KMS-11 (cell line): ENCODE results near the gene KRT82.

Experiments used
- H2AFZ ChIP-seq: fragments of 200-600 bp; sonication (generic); 2 replicates; pipeline ENCODE4 v1.6.1; 2016; ENCODE audit warnings: antibody characterized with exemption, mixed run types, low read depth
- H3K27ac ChIP-seq: fragments of 200-600 bp; sonication (generic); 2 replicates; pipeline ENCODE4 v1.6.1; 2016; ENCODE audit warnings: mild to moderate bottlenecking, mixed run types
- H3K27me3 ChIP-seq: fragments of 200-600 bp; sonication (generic); 2 replicates; pipeline ENCODE4 v1.6.1; 2017; ENCODE audit warnings: mild to moderate bottlenecking, low read depth, mixed run types, moderate library complexity; ENCODE audit not compliant: insufficient read depth
- H3K36me3 ChIP-seq: fragments of 200-600 bp; sonication (generic); 2 replicates; pipeline ENCODE4 v1.6.1; 2017; ENCODE audit warnings: mild to moderate bottlenecking, mixed run types; ENCODE audit not compliant: insufficient read depth
- H3K4me1 ChIP-seq: fragments of 200-600 bp; sonication (generic); 2 replicates; pipeline ENCODE4 v1.6.1; 2016; ENCODE audit warnings: mild to moderate bottlenecking, low read depth, mixed run types; ENCODE audit not compliant: poor library complexity, severe bottlenecking
- H3K4me2 ChIP-seq: fragments of 200-600 bp; sonication (generic); 2 replicates; pipeline ENCODE4 v1.7.0; 2016; ENCODE audit warnings: mild to moderate bottlenecking, mixed run types
- H3K4me3 ChIP-seq: fragments of 200-600 bp; sonication (generic); IDR thresholded peaks from 2 replicates; pipeline ENCODE4 v1.6.1; 2017; ENCODE audit warnings: low read depth, low read length, mixed read lengths; ENCODE audit not compliant: insufficient read depth
- H3K79me2 ChIP-seq: fragments of 200-600 bp; sonication (generic); 2 replicates; pipeline ENCODE4 v1.6.1; 2016; ENCODE audit warnings: low read depth, mixed run types; ENCODE audit not compliant: insufficient read depth
- H3K9ac ChIP-seq: fragments of 200-600 bp; sonication (generic); 2 replicates; pipeline ENCODE4 v1.6.1; 2016; ENCODE audit warnings: mild to moderate bottlenecking, mixed run types
- H4K20me1 ChIP-seq: fragments of 200-600 bp; sonication (generic); 2 replicates; pipeline ENCODE4 v1.6.1; 2016; ENCODE audit warnings: mild to moderate bottlenecking, mixed run types; ENCODE audit not compliant: insufficient read depth
- TF ChIP-seq, protein P1 (sequence below): fragments of 200-600 bp; sonication (generic); conservative IDR thresholded peaks from 2 replicates; pipeline ENCODE4 v1.6.1; 2017; ENCODE audit warnings: low read depth, mild to moderate bottlenecking, antibody characterized with exemption, low read length, moderate library complexity, mixed read lengths

KRT82 gene

DNA sequence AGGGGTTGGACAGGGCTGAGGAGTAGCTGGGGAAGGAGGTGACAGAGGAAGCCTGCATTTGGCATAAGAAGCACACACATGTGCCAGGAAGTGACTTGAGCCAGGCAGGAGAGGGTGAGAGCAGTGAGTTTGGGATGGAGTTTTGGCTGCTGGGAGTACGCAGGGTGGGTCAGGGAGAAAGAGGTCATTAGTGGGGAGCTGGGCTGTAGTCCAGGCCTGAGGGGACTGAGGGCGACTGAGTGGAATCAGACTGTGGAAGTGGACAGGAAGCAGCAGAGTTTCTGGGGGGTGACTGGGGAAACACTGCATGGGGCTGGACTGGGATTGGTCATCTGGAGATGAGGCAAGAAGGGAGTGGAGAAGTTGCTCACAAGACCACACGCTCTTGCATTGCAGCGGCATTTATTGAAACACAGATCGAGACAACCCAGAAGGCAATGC lies 46.5 kb downstream of the KRT82 start:
- H3K4me3 ChIP-seq: no peak overlapping the region
- H3K4me2 ChIP-seq: no peak overlapping the region
- H3K9ac ChIP-seq: no peak overlapping the region
- no peak overlapping the region for H2AFZ ChIP-seq
- peaks cover 36% of the 10 kb centered on the region for H3K27me3 ChIP-seq
- no peak overlapping the region for H3K27ac ChIP-seq
- H4K20me1 ChIP-seq: no peaks in the 10 kb centered on the region
- TF ChIP-seq, protein P1, sequence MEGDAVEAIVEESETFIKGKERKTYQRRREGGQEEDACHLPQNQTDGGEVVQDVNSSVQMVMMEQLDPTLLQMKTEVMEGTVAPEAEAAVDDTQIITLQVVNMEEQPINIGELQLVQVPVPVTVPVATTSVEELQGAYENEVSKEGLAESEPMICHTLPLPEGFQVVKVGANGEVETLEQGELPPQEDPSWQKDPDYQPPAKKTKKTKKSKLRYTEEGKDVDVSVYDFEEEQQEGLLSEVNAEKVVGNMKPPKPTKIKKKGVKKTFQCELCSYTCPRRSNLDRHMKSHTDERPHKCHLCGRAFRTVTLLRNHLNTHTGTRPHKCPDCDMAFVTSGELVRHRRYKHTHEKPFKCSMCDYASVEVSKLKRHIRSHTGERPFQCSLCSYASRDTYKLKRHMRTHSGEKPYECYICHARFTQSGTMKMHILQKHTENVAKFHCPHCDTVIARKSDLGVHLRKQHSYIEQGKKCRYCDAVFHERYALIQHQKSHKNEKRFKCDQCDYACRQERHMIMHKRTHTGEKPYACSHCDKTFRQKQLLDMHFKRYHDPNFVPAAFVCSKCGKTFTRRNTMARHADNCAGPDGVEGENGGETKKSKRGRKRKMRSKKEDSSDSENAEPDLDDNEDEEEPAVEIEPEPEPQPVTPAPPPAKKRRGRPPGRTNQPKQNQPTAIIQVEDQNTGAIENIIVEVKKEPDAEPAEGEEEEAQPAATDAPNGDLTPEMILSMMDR: no peak
- H3K36me3 ChIP-seq: no peaks in the 10 kb centered on the region
- no peaks in the 10 kb centered on the region for H3K79me2 ChIP-seq
- H3K4me1 ChIP-seq: peaks cover 10% of the 10 kb centered on the region

DNA sequence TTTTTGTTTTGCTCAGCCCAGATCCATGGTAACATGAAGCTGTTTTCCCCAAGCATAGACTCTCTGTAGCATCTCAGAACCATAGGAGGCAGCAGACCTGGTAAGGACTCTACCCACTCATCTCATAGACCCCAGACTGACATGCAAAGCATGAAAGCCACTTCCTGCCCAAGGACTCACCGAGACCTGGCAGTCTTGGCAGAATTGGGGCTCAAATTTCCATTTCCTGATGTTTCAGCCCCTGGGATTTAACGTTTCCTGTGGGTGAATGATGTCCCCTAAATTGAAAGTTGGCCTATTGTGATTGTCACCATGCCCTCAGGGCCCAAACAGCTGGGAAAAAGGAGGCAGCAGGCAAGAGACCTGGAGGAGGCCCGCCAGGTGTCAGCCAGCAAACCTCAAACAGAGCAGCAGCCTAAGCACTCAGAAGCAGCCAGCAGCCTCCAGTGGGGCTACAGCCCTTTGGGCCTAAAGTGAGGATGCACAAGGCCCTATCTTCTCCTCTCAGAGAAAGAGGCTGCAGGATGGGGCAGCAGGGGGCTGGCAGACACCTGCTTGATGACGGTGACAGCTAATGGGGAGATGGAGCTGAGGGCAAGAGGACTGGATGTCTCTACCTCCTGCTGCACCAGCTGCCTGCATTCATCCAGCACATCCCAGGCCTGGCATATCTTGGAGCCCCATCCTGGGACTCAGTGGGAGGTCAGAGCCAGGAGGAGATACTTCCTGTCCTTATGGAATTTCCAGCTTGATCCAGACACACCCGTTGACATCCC lies 47.4 kb downstream of the KRT82 start:
- H3K27me3 ChIP-seq: peaks cover 35% of the 10 kb centered on the region
- no peak overlapping the region for H2AFZ ChIP-seq
- H3K79me2 ChIP-seq: no peaks in the 10 kb centered on the region
- TF ChIP-seq, protein P1: no peak
- H3K4me2 ChIP-seq: no peak overlapping the region
- H3K9ac ChIP-seq: no peak overlapping the region
- no peaks in the 10 kb centered on the region for H4K20me1 ChIP-seq
- H3K4me1 ChIP-seq: peaks cover 10% of the 10 kb centered on the region
- H3K4me3 ChIP-seq: no peak overlapping the region
- no peaks in the 10 kb centered on the region for H3K36me3 ChIP-seq
- H3K27ac ChIP-seq: no peak overlapping the region

DNA sequence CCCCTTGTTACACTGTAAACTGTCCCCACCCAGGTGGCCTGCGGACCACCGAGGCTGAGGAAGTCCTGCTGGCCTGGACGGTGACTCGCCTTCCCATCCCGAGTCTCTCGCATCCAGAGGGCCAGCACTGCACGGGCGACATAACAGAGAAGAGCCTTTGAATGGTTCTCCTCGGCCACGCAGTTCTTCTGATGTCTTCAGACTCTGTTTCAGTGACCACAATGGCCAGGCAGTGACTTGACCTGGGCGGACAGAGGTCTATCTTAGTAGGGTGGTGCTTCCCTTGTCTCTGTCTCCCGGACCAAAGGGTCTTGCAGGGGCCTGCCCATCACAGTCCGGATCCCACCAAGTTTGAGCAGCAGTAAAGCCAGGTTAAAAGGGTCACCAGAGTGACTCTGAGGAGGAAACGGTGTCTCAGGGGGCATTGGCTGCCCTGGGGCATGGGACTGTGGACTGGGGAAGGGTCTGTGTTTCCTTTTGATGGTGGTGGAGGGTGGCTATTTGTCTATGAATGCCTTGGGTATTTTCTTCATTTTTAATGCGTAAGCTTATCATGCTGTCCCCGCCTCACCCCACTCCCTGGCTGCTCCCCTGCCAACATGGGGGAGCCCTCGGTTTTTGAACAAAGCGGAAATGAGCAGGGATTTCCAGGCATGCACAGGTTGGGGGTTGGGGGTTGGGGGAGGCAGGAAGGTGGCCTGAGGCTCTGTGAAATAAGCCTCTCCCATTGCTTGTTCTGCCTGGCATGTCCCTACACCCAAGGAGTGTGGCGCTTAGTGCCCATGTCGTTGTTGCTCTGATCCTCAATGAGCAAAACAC lies 49.2 kb downstream of the KRT82 start:
- Histone ChIP-seq H3K27me3 (peaks cover 27% of the 10 kb centered on the region; the same call in 1 of the 2 replicates), H3K9ac (no peak overlapping the region), H3K4me1 (peaks cover 10% of the 10 kb centered on the region), H2AFZ (no peak overlapping the region), H3K36me3 (no peaks in the 10 kb centered on the region), H3K4me2 (no peak overlapping the region), H4K20me1 (no peaks in the 10 kb centered on the region), H3K79me2 (no peaks in the 10 kb centered on the region), H3K27ac (no peak overlapping the region), H3K4me3 (no peak overlapping the region)
- TF ChIP-seq, protein P1: no peak

DNA sequence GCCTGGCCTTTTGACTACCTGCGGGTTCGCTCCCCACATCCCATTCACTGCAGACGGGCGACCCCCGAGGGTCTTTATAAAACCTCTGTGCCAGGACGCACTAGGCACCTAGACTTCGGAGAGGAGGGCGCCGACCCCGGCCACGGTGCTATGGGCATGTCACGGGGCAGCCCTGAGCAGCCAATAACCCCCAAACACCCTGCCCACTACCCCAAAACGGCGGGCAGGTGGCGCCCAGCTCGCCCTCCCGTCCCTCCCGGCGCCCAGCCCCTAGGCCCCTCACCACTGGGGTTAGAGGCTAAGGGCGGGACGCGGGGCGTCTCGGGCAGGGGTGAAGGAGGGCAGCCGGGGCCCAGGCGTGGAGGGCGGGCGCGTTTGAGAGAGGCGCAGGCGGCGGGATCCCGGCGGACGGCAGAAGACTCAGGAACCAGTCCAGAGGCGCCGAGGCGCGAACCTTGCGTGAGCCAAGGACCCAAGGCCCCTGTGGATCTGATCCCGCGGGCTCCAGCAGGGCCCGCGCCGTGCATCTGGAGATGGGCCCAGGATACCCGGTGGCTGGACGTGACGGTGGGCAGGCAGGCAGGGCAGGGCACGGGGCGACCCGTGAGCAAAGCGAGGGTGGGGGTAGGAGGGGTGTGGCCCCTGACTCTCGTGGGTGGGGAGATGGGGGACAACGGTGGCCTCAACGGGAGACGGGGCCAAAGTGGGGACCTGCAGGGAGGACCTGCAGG lies 49.9 kb downstream of the KRT82 start:
- H2AFZ ChIP-seq: no peak overlapping the region
- no peak overlapping the region for H3K27ac ChIP-seq
- no peak overlapping the region for H3K4me2 ChIP-seq
- H3K79me2 ChIP-seq: no peaks in the 10 kb centered on the region
- H3K4me1 ChIP-seq: peaks cover 14% of the 10 kb centered on the region
- no peak overlapping the region for H3K4me3 ChIP-seq
- H4K20me1 ChIP-seq: no peaks in the 10 kb centered on the region
- TF ChIP-seq, protein P1: no peak
- no peak overlapping the region for H3K9ac ChIP-seq
- peaks cover 27% of the 10 kb centered on the region; the same call in 1 of the 2 replicates for H3K27me3 ChIP-seq
- H3K36me3 ChIP-seq: no peaks in the 10 kb centered on the region
